Epithelial cell of esophagus (primary cell): ENCODE data around the gene STMN1.

Source experiments
- DNase-seq: peaks from one replicate; pipeline ENCODE4 v3.0.0; 2010; ENCODE audit warnings: low read depth
- H3K4me3 ChIP-seq: 2 replicates; pipeline ENCODE4 v1.5.1; 2011; ENCODE audit warnings: mild to moderate bottlenecking, low read length, control low read depth
- TF ChIP-seq, protein P1 (sequence below): IDR thresholded peaks from 2 replicates; pipeline ENCODE4 v1.5.1; 2011; ENCODE audit warnings: low read depth, mild to moderate bottlenecking, low read length, control low read depth, inconsistent platforms; ENCODE audit not compliant: insufficient read depth; ENCODE audit errors: missing control alignments

Gene STMN1

DNA sequence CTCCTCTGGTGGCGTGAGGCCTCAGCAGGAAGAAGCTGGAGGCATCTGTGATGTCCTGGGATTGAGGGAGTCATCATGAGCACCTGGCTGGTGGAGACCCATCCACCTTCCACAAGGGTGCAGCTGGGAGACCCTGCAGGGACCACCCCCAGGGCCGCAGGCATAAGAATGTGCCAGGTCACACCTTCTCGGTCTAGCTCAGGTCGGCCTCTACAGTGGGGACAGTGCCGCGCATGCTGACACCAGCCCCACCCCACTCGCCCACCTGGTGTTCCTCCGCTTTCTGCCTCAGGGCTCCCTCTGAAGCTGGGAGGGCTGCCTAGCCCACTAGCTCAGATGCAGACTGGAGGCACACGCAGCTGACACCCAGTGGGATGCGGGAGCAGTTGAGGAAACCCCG lies 25.0 kb downstream of the STMN1 start:
- TF ChIP-seq, protein P1, sequence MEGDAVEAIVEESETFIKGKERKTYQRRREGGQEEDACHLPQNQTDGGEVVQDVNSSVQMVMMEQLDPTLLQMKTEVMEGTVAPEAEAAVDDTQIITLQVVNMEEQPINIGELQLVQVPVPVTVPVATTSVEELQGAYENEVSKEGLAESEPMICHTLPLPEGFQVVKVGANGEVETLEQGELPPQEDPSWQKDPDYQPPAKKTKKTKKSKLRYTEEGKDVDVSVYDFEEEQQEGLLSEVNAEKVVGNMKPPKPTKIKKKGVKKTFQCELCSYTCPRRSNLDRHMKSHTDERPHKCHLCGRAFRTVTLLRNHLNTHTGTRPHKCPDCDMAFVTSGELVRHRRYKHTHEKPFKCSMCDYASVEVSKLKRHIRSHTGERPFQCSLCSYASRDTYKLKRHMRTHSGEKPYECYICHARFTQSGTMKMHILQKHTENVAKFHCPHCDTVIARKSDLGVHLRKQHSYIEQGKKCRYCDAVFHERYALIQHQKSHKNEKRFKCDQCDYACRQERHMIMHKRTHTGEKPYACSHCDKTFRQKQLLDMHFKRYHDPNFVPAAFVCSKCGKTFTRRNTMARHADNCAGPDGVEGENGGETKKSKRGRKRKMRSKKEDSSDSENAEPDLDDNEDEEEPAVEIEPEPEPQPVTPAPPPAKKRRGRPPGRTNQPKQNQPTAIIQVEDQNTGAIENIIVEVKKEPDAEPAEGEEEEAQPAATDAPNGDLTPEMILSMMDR, result no peak
- H3K4me3 ChIP-seq, result no peak overlapping the region
- DNase-seq, result no peak

DNA sequence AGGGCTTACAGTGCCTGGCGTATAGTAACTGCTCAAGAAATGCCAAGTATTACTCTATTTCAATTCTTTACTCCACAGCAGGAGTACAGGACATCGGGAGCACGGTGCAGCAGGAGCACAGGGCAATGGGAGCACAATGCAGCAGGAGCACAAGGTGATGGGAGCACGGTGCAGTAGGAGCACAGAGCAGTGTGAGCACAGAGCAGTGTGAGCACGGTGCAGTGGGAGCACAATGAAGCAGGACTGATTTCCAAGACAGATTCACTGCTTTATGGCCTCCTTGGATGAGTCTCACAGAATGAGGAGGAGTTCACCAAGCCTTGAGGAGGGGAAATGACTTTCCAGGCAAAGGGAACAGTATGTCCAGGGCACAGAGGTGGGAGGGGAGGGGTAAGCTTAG lies 25.7 kb downstream of the STMN1 start:
- TF ChIP-seq, protein P1, result no peak
- H3K4me3 ChIP-seq, result no peak overlapping the region
- DNase-seq, result no peak

DNA sequence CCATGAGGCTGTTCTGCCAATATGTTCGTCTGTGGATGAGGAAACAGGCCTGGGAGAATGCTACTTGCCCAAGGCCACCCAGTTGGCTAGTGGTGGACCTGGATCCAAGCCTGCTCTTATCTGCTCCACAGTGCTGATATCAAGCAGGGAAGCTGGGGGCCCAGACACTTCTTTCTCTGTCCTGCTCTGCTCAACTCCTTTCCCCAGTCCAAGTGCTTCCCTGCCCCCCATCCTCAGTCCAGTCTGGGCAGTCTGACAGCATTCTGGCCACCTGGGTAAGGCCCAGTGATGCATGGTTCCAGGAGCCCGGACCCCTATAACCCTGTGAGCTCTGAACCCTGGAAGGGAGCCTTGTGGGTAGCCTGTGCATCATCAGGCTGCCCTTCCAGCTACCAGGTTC lies 26.5 kb downstream of the STMN1 start:
- TF ChIP-seq, protein P1, result no peak
- H3K4me3 ChIP-seq, result no peak overlapping the region
- DNase-seq, result no peak

DNA sequence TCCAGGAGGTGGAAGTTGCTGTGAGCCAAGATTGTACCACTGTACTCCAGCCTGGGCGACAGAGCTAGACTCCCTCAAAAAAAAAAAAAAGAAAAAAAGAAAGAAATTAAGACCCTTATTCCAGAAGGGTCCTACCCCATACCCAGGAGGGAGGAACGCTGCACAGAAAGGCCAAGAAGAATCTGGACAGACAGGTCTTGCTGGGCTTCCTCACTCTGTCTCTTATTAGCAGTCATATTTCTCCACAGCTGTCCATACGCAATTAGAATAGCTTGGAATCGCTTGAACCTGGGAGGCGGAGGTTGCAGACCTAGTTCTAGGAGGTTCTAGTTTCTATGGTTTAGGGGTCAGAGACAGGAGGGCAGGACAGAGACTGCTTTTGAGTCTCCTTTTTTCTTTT lies 27.5 kb downstream of the STMN1 start:
- peak; percentile 58 for DNase-seq
- no peak overlapping the region for H3K4me3 ChIP-seq
- TF ChIP-seq, protein P1, result no peak

DNA sequence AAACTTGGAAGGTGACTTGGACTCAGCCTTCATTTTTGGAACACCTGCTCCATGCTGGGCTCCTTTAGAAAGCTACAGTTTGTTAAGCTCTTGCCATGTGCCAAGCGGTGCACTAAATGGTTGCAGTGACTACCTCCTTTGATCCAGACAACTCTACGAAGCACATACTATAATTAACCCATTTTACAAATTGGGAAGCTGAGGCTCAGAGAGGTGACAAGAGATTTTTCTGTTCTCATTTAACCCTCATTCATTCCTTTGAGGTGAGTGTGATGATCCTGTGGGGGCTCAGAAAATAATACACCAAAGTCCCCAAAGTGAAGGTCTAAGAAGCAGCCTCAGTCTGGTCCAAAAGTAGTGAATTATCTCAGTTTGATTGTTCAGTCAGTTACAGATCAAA lies 29.1 kb downstream of the STMN1 start:
- DNase-seq, result no peak
- no peak overlapping the region for H3K4me3 ChIP-seq
- TF ChIP-seq, protein P1, result no peak

DNA sequence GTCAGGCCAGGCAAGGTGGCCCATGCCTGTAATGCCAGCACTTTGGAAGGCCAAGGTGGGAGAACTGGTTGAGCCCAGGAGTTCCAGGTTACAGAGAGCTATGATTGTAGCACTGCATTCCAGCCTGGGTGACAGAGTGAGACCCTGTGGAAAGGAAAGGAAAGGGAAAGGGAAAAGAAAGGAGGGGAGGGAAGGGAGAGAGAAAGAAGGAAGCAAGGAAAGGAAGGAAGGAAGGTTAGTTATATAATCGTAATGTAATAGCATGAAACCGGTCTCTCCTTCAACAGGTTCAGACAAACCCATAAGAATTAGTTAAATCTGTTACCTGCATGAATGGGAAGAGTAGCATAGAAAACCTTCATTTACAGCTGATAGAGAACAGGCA lies 29.5 kb downstream of the STMN1 start:
- H3K4me3 ChIP-seq, result no peak overlapping the region
- no peak for DNase-seq
- TF ChIP-seq, protein P1, result no peak

DNA sequence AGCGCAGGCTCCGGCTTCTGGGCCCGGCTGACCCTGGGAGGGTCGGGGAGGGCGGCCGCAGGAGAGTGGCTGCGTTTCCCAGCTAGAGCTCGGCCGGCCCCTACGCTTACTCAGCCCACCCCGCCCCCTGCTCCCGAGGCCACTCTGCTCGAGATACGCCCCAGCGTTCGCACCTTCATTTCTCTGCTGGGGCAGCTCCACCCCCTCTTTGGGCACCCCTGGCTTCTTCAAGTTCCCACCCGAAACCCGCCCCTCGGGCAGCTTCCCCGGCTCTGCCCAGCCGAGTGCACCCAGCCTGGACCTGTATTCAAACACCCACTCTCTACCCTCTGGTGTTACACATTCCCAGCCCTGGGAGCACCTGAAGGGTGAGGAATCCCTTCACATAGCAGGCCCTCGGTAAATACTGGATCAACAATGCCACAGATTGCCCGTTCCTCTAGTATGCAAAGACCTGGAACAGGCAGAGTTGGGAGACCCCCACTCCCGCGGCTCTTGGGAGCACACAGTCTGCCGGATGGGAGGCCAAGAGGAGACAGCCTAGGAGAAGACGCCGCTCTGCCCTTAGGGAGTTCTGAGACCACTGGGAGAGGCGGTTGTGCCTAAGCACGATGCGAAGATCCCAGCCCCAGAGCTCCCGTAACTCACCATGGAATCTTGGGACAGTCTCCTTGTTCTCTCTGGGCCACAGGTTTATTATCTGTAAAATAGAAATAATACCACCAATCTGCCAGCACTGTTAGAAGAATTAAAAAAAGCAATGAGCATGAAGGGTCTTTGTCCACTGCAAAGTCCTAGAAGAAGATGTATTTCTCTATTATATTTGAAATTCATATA lies 30.1 kb downstream of the STMN1 start:
- TF ChIP-seq, protein P1, result no peak
- peak; percentile 50 for DNase-seq
- H3K4me3 ChIP-seq, result peak overlapping the region; percentile 84
